Neural cell (in vitro differentiated cells): ENCODE measurements around the gene TYW1B.
"Not testable (repeated sequence)": the region's sequence is repeated elsewhere in the genome, so short reads cannot be mapped to it uniquely, and the experiment has no call there.

ENCODE experiments used
- CTCF ChIP-seq: fragments of 450-650 bp; IDR thresholded peaks from 2 replicates; pipeline ENCODE4 v1.5.1; 2014; ENCODE audit warnings: antibody characterized with exemption, mild to moderate bottlenecking, moderate library complexity; ENCODE audit not compliant: poor library complexity, severe bottlenecking
- EP300 ChIP-seq: fragments of 450-650 bp; conservative IDR thresholded peaks from 2 replicates; pipeline ENCODE4 v1.6.1; 2014; ENCODE audit warnings: antibody characterized with exemption, mild to moderate bottlenecking, moderate library complexity; ENCODE audit not compliant: poor library complexity, severe bottlenecking
- EZH2 ChIP-seq: fragments of 200-600, 300-800 bp; shearing (Covaris generic), sonication (generic); IDR thresholded peaks from 2 replicates; pipeline ENCODE4 v1.6.1; 2014; ENCODE audit warnings: antibody characterized with exemption, low read length, borderline replicate concordance, mild to moderate bottlenecking; ENCODE audit not compliant: insufficient read depth, poor library complexity, severe bottlenecking
- POLR2AphosphoS5 ChIP-seq: IDR thresholded peaks from 2 replicates; pipeline ENCODE4 v1.6.1; 2012
- SMC3 ChIP-seq: fragments of 450-650 bp; conservative IDR thresholded peaks from 2 replicates; pipeline ENCODE4 v1.6.1; 2014; ENCODE audit warnings: antibody characterized with exemption, mild to moderate bottlenecking, moderate library complexity; ENCODE audit not compliant: poor library complexity
- TAF1 ChIP-seq: IDR thresholded peaks from 2 replicates; pipeline ENCODE4 v1.6.1; 2012; ENCODE audit warnings: low read depth

- TF ChIP-seq CTCF, SMC3, TAF1, EP300, POLR2AphosphoS5, EZH2: not testable (repeated sequence)
Observed at GRCh38 chr7:72857925-72858324, 29.9 kb upstream of the TYW1B start.
